ENCODE measurements around the gene NEIL3.

NEIL3 gene, protein sequence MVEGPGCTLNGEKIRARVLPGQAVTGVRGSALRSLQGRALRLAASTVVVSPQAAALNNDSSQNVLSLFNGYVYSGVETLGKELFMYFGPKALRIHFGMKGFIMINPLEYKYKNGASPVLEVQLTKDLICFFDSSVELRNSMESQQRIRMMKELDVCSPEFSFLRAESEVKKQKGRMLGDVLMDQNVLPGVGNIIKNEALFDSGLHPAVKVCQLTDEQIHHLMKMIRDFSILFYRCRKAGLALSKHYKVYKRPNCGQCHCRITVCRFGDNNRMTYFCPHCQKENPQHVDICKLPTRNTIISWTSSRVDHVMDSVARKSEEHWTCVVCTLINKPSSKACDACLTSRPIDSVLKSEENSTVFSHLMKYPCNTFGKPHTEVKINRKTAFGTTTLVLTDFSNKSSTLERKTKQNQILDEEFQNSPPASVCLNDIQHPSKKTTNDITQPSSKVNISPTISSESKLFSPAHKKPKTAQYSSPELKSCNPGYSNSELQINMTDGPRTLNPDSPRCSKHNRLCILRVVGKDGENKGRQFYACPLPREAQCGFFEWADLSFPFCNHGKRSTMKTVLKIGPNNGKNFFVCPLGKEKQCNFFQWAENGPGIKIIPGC

DNA sequence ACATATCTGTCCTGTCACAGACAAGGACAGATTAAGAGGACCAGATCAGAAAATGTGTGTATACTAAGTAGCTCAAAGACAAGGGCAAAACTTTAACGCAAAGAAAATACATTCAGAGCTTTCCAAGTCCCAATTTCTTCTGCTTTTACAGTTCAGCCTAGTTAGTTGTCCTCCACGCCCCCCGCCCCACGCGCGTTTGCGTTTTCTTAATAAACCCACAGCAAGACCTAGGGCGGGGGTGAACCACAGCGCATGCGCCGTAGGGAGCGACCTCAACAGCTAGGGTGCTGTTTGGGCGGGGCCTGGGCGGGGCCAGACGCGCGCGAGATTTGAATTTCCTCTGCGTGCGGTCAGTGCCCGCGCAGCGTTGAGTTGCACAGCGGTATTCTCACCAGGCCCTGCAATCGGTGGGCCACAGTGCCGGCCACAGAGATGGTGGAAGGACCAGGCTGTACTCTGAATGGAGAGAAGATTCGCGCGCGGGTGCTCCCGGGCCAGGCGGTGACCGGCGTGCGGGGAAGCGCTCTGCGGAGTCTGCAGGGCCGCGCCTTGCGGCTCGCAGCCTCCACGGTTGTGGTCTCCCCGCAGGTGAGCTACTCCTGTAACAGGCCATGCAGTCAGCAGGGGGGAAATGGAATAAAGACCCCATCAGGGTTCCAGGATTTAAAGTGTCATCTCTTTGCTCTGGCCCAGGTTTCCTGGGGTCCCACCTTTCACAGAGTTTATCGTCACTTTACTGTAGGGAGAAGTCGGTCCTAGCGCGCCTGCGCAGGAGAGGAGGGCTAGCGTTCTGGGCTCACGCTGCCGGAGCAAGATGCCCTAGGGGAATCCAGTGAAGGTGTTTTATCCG lies at the start of gene NEIL3:
Gene NEIL3 (plus strand): TSS at position 353 of the 850 bp plus-strand sequence. CDS start 80 bp downstream, at position 433.
- DNase-seq (ENCODE audit: low read depth in 2 of 3, low spot score in 1 of 3) = peak; percentile 90 to 93 (median 92)

DNA sequence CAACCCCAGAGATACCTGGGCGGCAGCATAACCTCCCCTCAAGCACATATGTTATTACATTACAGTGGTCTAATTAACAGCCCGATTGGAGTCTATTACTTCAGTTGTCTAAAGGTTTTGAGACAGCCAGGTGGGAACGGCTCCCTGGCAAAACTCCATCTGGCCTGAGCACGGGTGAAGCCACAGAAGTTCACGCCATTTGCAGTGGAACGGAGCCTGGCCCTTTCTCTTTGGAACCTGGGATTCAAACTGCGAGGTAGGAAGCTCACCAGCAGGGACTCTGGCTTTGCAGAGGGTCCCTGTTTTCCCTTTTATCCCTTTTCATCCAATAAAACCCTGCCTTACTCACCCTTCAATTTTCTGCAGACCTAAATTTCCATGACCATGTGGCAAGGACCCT lies 45.9 kb upstream of the NEIL3 start:
- no peak for DNase-seq (ENCODE audit: low read depth in 2 of 3, low spot score in 1 of 3)

DNA sequence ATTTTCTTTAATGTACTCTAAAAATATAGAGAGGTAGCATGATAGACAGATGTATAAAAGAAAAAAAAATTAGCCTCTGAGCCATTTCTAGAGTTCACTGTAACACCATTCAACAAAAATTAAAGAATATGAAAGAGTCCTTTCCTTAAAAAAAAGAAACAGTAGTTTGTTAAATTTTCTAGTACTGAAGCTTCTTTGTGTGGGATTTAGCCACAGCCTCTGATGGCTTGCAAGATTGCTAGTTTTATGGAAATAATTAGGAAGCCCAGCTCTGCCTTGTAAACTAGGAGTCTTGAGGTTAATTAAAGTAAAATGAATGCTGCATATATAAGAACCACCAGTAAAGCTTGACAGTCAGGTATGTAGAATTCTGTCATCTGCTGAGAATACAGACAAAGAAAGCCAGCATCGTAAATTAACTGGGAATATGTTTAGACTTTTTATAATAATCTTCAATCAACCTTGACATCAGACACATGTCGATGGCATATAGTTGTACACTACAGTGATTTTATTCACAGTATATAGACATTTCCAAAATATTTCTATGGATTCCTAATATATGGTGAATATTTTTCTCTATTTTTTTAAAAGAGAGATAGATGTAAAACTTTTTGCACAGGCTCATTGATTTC lies 44.8 kb upstream of the NEIL3 start:
- DNase-seq (ENCODE audit: low read depth in 2 of 3, low spot score in 1 of 3) = no peak

DNA sequence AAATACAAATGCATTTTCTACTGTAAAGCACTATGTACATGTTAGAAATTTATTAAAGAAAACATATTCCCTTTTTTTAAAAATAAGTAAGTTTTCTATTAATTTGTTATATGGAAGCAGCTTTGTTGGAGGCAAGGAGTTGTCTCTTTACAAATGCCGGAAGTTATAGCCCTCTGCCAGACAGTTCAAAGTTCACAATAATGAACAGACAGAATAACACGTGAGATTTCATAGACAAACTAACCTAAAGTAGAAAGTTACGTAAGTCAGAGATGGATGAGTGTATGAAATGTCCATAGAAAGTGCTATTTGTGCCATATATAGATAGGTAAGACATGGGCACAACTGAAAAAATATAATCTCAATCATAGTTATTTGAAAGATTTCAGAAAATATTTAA lies 43.9 kb upstream of the NEIL3 start:
- DNase-seq (ENCODE audit: low read depth in 2 of 3, low spot score in 1 of 3) = no peak

DNA sequence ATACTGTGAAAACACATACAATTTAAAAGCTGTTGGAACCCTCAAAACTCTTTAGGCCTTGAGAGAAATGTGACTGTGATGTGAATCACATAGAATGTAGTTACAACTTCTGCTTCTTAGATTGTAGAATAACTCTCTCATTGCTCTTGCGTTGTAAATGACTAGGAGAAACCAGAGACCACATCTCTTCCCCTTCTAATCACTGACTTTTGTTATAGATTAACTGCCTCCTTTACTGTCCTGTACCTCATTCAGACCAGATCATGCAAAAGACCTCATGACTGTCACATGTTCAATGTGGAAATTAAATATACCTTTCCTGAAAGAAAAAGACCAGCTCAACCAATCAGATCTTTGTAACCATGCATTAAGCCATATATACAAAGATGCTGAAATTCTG lies 43.2 kb upstream of the NEIL3 start:
- DNase-seq (ENCODE audit: low read depth in 2 of 3, low spot score in 1 of 3) = no peak

DNA sequence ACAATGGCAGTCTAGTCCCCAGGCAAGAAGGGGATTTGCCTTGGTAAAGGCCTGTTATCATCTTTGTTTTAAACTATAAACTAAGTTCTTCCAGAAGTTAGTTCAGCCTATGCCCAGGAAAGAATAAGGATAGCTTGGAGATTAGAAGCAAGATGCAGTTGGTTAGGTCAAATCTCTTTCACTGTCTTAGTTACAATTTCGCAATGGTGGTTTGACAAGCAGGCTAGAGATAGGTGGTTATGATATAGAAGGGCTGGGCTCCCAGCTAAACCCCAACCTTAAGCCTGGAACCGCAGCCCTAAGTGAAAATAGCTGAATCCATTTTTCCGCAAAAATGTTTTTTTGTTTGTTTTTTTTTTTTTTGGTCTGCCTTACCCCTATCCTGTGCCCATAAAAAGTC lies 41.8 kb upstream of the NEIL3 start:
- no peak for DNase-seq (ENCODE audit: low read depth in 2 of 3, low spot score in 1 of 3)

DNA sequence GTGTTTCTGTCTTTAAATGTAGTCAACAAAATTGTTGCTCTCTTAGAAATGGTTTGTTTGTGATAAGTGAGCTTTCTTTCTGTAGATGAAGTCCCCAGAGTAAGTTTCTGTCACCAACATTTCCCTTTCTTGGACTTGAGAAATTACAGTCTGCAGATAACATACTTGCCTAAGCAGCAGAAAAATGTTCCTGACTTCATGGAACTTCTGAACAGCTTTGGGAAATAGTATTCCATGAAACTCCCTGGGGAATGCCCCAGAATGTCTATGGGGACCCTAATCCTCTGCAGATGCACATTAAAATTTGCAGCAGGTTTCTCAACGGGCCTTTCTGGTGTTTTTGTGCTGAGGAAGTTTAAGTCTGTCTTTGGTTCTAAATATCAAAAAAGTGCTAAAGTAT lies 38.6 kb upstream of the NEIL3 start:
- no peak for DNase-seq (ENCODE audit: low read depth in 2 of 3, low spot score in 1 of 3)

DNA sequence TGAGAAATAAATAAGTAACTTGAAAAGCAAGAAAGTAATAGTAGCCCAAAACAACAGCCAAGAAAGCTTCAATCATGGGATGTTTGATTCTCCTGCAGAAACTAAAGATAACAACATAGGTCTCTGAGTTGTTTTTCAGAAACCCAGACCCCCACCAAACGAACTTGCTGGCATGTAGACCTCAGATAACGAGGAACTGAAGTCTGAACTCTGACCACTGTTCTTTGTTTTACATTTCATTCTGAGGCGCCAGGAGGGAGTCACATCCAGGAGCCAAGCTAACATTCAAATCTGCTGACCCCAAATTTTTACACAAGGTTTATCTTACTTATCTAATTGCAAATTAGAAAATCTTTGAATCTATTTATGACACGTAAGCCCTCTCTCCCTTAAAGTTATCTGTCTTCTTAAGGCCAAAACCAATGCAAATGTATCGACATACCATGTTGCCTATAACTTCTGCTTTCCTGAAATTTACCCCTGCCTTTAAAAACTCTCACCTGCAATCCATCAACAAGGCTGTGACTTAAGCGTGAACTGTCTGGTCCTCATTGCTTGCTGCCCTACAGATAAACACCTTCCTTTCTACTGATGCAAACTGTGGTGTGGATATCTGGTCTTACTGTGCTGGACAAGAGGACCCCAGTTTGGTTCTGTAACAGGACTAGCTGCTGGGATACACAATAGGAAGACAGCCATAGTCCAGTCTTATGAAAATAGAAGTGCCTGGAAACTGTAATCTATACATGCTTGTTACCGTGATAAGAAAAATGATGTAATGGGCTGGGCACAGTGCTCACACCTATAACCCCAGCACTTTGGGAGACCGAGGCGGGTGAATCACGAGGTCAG lies 37.5 kb upstream of the NEIL3 start:
- DNase-seq (ENCODE audit: low read depth in 2 of 3, low spot score in 1 of 3) = no peak

DNA sequence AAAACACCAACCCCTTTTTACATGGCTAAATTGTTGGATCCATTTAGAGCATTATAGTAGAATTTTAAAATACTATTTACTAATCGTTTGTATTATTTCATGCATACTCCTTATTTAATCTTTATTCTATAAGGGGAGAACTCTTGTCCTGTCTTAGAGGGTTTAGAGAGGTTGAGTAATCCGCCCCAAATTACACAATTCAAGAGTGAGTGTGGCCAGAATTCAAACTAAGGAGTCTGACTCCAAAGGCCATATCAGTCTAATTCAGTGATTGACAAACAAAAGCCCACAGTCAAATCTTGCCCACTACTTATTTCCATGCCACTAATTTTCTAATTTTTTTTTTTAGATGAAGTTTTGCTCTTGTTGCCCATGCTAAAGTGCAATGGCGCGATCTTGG lies 33.7 kb upstream of the NEIL3 start:
- DNase-seq (ENCODE audit: low read depth in 2 of 3, low spot score in 1 of 3) = no peak

DNA sequence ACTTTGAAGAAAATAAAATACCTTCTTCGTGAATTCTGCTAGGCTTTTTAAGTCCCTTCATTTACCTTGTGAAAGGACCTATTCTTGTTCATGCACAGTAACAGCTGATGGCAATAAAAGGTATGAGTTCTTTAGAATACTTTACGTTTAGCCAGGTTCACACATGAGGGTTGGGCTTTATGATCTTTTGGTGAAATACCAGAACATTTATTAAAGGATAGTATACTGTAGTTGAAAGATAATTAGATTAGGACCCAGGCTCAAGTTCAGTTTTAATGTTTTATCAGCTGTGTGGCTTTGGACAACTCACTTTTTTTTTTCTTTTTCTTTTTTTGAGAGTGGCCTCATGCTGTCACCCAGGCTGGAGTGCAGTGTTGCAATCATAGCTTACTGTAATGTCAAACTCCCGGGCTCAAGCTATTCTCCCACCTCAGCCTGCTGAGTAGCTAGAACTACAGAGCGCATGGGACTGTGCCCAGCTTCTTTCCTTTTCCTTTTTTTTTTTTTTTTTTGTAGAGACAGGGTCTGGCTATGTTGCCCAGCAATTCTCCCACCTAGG lies 28.2 kb upstream of the NEIL3 start:
- no peak for DNase-seq (ENCODE audit: low read depth in 2 of 3, low spot score in 1 of 3)

DNA sequence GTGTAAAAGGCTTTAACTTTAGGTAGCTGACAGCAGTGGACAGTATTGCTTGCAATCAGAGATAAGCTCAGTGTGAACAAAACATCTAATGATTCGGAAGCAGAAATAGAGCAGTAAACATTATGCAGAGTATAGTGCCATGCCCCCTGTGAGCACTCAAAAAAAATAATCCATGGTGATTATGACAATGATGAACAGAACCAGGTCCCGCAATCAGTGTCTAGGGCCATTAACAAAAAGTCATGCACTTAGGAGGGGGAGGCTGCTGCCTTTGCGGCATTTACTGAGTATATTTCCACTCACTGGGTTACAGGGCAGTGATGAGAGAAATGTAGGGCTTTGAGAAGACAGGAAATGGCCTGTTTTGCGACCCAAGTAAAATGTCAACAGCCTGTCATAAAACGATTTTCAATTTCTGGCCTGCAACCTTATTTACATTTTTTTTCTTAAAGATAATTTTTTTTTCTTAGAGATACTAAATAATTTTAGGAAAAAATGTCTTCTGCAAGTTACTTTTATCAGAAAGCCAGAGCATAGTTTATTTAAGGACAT lies 27.3 kb upstream of the NEIL3 start:
- no peak for DNase-seq (ENCODE audit: low read depth in 2 of 3, low spot score in 1 of 3)

DNA sequence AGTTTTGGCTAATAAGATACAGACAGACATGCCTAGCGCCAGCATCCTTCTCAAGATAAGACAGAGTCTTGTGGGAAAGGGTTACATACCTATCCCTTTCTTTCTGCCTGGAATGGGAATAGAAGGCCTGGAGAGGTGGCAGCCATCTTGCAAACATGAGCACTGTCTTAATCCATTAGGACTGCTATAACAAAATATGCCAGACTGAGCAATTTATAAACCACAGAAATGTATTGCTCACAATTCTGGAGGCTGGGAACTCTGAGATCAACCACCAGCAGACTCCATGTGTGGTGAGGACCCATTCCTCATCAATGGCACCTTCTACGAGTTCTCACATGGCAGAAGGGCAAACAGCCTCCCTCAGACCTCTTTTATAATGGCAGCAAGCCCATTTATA lies 26.5 kb upstream of the NEIL3 start:
- no peak for DNase-seq (ENCODE audit: low read depth in 2 of 3, low spot score in 1 of 3)

DNA sequence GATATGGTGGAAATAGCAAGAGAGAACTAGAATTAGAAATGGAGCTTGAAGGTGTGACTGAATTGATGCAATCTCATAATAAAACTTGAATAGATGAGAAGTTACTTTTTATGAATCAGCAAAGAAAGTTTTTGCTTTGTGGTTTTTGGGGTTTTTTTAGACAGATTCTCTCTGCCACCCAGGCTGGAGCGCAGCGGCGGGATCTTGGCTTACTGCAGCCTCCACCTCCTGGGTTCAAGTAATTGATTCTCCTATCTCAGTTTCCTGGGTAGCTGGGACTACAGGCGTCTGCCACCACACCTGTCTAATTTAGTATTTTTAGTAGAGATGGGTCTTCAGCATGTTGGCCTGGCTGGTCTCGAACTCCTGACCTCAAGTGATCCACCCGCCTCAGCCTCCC lies 23.7 kb upstream of the NEIL3 start:
- no peak for DNase-seq (ENCODE audit: low read depth in 2 of 3, low spot score in 1 of 3)

DNA sequence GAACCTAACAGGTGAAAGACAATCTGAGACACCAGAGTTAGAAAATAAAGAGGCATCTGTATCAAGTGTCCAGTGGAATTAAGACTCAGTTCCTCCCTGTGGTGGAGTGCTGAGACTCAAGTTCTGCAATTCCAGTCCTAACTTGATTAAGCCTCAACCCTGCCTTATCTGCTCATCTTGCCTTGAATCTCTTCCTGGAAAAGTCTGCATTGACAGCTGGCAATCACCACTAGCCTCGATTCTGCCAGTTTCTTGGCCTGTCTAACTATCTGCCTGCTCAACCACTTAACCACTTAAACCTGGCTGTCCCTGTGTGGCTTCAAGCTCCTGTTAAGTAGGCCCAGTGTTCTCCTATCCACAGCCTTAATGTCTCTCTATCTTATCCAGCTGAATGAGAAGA lies 22.4 kb upstream of the NEIL3 start:
- no peak for DNase-seq (ENCODE audit: low read depth in 2 of 3, low spot score in 1 of 3)

DNA sequence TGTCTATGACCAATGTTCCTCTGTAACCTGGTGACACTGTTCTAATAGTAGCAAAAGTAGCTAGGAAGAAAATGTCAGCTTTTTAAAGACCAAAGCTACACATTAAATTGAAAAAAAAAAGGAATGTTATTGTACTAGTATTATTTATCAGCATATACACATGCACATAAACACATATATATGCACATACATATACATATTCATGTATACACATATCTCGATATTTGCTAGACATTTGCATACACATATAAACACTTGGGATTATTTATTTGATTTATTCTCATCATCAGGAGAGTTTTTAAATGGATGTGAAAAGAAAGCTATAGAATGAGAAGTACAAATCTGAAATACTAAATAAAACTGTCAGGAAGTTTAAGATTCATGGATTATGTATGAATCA lies 21.3 kb upstream of the NEIL3 start:
- DNase-seq (ENCODE audit: low read depth in 2 of 3, low spot score in 1 of 3) = no peak

DNA sequence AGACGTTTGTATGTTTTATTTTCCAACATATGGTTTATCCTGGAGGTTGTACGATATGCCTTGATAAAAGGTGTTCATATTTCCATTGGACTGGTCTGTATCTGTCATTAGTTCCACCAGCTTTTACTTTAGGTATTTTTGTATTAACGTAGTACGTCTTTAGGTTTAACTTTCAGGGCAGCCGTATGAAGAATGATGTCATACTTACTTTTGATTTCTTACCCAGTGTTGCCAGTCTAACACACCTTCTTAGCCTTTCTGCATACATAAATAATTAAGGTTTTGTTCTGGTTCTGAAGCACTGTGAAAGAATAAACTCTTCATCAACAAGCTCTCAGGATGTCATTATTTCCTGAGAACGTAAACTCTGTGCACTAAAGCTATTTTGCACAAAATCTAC lies 18.9 kb upstream of the NEIL3 start:
- no peak for DNase-seq (ENCODE audit: low read depth in 2 of 3, low spot score in 1 of 3)

DNA sequence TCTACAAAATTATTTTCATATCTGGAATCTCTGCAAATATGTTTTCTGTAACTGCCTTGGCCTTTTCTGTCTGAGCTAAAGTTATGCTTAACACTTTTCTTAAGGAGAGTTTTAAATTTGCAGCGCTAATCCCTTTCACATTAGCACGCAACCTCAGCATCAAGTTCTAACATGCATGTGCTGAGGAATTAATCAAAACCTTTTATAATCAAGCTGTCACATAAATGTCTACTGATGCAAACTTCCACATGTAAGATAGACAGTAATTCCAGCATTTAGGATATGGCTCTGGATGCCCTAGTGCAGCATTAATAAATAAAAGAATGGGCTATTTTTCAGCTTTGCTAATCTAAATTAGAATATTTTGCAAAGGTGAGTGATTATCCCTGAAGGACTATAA lies 17.5 kb upstream of the NEIL3 start:
- no peak for DNase-seq (ENCODE audit: low read depth in 2 of 3, low spot score in 1 of 3)

DNA sequence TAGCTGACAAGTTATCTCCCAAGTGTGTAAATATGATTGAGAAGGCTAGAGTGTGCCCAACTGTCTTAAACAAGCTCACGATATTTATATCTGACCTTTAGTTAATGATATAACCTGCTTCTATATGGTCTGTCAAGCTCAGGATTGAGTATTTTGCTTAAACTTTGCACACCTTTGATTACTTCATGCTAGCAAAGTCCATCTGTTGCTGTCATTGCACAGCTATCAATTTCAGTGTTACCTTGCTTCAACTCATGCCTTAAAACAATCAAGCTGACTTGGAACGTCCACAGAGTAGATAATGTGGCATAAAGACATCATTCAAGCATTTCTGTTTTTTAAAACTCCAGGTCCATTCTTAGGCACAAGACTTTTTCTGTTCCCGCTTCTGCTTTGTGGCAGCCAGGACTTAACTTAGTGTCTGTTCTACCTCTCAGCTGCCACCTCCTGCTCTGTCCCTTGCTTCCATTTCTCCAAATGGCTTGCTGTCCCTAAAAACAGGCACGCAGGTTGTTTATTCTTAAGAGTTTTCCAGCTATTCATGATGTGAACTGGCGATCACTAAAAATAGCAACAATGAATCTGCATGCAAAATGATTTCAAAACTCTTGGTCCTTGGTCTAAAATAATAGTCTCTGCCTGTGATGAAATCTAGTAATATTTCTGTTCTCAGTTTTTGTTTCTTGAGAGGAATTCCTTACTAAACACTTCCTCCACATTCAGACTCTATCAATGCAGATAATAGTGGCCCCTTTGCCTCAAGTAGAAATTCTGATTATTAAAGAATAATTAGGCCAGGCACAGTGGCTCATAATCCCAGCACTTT lies 16.3 kb upstream of the NEIL3 start:
- no peak for DNase-seq (ENCODE audit: low read depth in 2 of 3, low spot score in 1 of 3)

DNA sequence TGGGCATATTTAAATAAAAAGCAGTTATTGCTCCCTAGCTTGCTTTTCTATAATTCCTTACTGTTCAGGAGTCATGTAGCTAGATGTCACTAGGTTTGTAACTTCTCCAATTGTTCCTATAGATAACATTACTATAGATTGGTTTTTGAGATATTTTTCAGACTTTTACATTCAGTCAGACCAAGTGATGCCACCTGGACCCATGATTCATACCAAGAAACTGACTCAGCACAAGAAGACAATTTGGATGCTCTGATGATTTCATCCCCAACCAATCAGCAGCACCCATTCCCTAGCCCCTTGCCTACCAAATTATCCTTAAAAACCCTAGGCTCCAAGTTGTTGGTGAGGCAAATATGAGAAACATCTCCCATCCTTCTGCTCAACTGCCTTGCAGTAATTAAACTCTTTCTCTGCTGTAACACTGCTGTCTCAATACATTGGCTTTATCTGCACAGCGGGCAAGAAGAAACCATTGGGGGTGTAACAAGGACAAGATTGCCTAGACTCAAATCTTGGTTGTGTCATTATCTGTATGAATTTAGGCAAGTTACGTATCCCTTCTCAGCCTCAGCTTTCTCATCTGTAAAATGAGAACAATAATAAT lies 11.8 kb upstream of the NEIL3 start:
- no peak for DNase-seq (ENCODE audit: low read depth in 2 of 3, low spot score in 1 of 3)
